Sciatic nerve (tissue), 1 donor: ENCODE results near the gene DDTL. TPM values are rescaled to one million over a fixed set of nuclear protein-coding genes. Genes with fewer than 3 reads are reported as not detected.

ENCODE experiments used
- total RNA-seq: library from RNA; stranded (reverse); fragmentation: NEBNext Ultra II Directional; extraction: Animal tissue kit (Norgen Biotek cat#: 25700); gene quantifications from one replicate; pipeline ENCODE4 v1.2.1, GENCODE V29; 2021
- donor health status: DM: no; HTN: no; CAD: no.

The DDTL gene
- total RNA-seq, 1 donor from 2014 or later: 4.0 TPM

Other genes with a start within 250 kb of the DDTL start
- 11.2 TPM for gene ZNF70, start 215.8 kb upstream of the DDTL start, total RNA-seq
- gene VPREB3, start 212.5 kb upstream of the DDTL start, total RNA-seq: not detected
- gene C22orf15, start 203.9 kb upstream of the DDTL start, total RNA-seq: 0.49 TPM
- gene CHCHD10, start 198.9 kb upstream of the DDTL start, total RNA-seq: 32.5 TPM
- 3.9 TPM for gene MMP11, start 194.0 kb upstream of the DDTL start, total RNA-seq
- gene SMARCB1, start 179.9 kb upstream of the DDTL start, total RNA-seq: 56.2 TPM
- gene DERL3, start 127.9 kb upstream of the DDTL start, total RNA-seq: 2.7 TPM
- 13.6 TPM for gene SLC2A11, start 109.0 kb upstream of the DDTL start, total RNA-seq
- gene MIF, start 72.5 kb upstream of the DDTL start, total RNA-seq: 229 TPM
- 19.5 TPM for gene GSTT2B, start 5.7 kb upstream of the DDTL start, total RNA-seq
- 57.8 TPM for gene DDT, start 7.6 kb downstream of the DDTL start, total RNA-seq
- not detected for gene GSTT2, start 13.2 kb downstream of the DDTL start, total RNA-seq
- gene GSTT4, start 38.6 kb downstream of the DDTL start, total RNA-seq: not detected
- gene CABIN1, start 44.4 kb downstream of the DDTL start, total RNA-seq: 67.2 TPM
- gene SUSD2, start 214.6 kb downstream of the DDTL start, total RNA-seq: 4.1 TPM